Measurements from ENCODE around the gene RFX7.

DNA sequence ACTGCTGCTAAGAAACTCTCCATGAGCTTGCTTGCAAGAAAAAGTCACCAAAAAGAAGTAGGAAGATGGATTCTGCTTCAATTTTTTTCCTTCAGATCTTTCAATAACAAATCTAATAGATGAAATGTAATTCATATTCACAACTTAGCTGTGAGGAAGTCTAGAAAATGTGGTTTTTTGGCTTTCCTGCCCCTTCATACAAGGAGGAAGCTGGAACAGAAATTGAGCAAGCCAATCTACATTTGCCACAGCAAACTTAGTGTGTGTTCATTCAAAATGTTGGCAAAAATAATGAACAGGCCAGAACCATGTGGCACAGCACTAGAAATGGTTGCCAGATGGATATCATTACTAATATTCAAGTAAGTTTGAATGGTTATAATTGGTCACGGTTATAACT lies 157.1 kb downstream of the RFX7 start:
- TF ChIP-seq, protein P1, sequence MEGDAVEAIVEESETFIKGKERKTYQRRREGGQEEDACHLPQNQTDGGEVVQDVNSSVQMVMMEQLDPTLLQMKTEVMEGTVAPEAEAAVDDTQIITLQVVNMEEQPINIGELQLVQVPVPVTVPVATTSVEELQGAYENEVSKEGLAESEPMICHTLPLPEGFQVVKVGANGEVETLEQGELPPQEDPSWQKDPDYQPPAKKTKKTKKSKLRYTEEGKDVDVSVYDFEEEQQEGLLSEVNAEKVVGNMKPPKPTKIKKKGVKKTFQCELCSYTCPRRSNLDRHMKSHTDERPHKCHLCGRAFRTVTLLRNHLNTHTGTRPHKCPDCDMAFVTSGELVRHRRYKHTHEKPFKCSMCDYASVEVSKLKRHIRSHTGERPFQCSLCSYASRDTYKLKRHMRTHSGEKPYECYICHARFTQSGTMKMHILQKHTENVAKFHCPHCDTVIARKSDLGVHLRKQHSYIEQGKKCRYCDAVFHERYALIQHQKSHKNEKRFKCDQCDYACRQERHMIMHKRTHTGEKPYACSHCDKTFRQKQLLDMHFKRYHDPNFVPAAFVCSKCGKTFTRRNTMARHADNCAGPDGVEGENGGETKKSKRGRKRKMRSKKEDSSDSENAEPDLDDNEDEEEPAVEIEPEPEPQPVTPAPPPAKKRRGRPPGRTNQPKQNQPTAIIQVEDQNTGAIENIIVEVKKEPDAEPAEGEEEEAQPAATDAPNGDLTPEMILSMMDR (IDR thresholded peaks at IDR 0.05): no peak
- no peak for TF ChIP-seq POLR2A (IDR thresholded peaks at IDR 0.05)
